ENCODE results near the gene ALDH1A1.

Gene ALDH1A1

GRCh38 chr9:72856972-72857623, 95.8 kb downstream of the ALDH1A1 start:
- TF ChIP-seq, protein P1, sequence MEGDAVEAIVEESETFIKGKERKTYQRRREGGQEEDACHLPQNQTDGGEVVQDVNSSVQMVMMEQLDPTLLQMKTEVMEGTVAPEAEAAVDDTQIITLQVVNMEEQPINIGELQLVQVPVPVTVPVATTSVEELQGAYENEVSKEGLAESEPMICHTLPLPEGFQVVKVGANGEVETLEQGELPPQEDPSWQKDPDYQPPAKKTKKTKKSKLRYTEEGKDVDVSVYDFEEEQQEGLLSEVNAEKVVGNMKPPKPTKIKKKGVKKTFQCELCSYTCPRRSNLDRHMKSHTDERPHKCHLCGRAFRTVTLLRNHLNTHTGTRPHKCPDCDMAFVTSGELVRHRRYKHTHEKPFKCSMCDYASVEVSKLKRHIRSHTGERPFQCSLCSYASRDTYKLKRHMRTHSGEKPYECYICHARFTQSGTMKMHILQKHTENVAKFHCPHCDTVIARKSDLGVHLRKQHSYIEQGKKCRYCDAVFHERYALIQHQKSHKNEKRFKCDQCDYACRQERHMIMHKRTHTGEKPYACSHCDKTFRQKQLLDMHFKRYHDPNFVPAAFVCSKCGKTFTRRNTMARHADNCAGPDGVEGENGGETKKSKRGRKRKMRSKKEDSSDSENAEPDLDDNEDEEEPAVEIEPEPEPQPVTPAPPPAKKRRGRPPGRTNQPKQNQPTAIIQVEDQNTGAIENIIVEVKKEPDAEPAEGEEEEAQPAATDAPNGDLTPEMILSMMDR (conservative IDR thresholded peaks at IDR 0.05; ENCODE audit: control insufficient read depth, insufficient read depth, low read depth, low read length): peak; percentile 75
- peak; percentile 76 for DNase-seq (ENCODE audit: low read depth)
- no peak overlapping the region for H3K4me3 ChIP-seq (ENCODE audit: control insufficient read depth, low read depth, low read length)

DNA sequence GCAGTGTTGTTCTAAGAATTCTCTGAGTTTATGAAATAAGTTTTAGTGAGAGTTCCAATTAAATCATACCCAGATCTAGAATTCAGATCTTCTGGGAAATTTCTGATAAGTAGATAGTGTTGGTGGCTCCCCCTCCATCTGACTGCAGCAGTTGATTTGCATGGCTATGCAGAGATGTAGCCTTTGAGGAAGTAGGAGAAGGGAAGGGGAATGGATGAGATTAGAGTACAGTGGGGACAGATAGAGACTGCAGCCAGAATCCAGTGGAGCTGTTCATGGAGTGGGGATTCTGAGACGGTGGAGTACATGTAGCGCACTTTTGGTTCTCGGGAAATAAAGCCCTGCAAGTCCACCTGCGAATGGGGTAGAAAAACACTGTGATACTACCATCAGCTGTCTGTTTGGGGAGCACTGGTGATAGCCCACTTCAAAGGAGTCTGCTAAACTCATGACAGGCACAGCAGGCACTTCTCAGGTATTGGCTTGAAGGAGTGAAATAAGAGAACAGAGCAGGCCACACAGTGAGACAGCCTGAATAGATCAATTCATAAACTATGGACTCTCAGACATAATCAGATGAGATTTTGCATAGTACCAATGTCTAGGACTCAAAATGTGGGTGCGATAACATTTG, 96.8 kb downstream of the ALDH1A1 start:
- no peak overlapping the region for H3K4me3 ChIP-seq (ENCODE audit: control insufficient read depth, low read depth, low read length)
- TF ChIP-seq, protein P1 (conservative IDR thresholded peaks at IDR 0.05; ENCODE audit: control insufficient read depth, insufficient read depth, low read depth, low read length): no peak
- DNase-seq (ENCODE audit: low read depth): no peak

DNA sequence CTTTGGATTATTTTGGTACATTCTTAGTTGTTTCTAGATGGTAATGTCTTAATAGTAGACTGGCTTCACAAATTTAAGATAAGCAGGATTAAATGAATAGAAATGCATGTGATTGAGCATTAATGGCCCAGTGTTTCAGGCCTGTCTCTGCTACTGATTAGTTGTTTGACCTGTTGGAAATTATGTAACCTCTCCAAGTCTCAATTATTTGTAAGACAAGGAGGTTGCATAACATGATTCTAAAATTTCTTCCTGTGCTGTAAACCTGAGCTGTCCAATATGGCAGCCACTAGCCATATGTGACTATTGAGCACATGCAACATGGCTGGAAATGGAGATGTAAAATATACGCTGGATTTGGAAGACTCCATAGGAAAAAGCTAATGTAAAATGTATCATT, 97.5 kb downstream of the ALDH1A1 start:
- DNase-seq (ENCODE audit: low read depth): no peak
- TF ChIP-seq, protein P1 (conservative IDR thresholded peaks at IDR 0.05; ENCODE audit: control insufficient read depth, insufficient read depth, low read depth, low read length): no peak
- H3K4me3 ChIP-seq (ENCODE audit: control insufficient read depth, low read depth, low read length): no peak overlapping the region
